SKM-1 treated with dmso at 0.1 percent for 144 hours (cell line): ENCODE measurements around the gene ADISSP.

Experiments
- DNase-seq: peaks from one replicate; lab custom pipeline; 2025; ENCODE audit not compliant: unreplicated experiment; lab: John Stamatoyannopoulos, UW

ADISSP gene

DNA sequence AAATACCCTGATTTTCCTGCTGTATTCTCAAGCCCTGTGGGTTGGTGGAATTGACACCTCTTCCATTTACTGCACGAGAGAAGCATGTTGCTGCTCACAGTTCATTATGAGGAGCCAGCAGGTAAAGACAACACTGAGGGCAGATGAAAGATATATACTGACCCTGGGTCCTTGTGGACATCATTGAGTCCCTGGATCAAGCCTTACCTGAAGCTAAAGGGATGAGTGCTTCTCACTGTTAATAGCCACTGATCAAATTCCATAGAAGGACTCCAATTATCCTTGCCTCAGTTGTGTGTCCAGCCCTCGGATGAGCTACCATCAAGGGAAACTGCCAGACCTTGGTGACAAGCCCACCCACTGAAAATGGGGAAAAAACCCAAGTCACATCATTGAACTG lies 47.5 kb downstream of the ADISSP start:
- DNase-seq, result no peak

DNA sequence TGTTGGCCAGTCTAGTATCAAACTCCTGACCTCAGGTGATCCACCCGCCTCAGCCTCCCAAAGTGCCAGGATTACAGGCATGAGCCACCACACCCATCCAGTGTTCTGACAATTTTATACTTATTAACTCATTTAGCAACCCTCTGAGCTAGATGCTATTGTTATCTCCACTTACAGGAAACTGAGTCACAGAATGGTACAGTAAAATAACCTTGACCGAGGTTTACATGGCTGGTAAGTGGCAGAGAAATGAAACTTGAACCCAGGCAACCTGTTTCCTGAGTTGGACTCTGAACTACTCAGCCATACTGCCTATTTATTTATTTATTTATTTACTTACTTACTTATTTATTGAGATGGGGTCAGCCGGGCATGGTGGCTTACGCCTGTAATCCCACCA lies 48.5 kb downstream of the ADISSP start:
- no peak for DNase-seq

DNA sequence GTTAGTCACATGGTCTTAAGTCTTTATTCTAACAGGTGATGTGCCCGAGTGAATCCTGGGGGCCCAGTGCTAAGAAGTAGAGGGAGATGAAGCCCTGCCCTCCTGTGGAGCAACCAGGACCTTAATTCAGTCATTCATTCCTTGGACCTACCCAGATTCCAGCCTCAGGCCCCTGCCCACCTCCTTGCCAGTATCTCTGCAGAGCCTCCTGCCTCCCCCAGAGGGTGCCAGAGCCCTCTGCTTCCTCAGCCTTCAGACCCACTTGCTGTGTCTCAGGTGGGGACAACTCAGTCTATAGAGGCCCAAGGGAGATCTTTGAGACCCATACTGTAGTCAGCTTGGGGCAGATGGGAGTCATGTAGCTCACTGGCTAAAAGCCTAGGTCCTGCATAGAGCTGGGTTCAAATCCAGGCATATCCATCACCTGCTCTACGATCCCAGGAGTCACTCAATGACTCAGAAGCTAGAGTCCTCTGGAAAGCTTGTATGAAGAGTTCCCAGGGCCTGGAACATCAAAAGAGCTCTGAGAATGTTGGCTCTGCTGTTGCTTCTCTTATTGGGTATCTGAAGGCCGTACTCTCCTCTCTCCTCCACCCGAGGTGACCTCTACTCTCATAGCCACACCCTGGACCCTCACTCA lies 51.2 kb downstream of the ADISSP start:
- peak; percentile 1 for DNase-seq

DNA sequence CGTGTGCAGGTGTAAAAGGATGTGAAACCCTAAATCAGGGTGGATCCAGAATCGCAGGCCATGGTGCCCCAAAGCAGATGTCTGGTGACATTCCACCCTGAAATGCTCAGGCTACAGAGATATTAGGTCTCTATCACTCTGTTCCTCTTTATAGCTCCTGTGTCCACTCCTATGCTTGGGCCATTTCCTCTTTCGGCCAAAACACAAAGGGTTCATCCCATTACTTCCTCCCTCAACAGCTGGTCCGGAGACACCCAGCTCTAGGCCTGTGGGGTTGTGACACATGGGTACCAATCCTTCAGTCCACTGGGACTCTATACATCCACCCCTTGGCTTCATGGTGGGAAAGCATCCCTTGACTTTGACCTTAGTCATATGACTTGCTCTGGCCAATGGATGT lies 53.5 kb downstream of the ADISSP start:
- peak; percentile 7 for DNase-seq

DNA sequence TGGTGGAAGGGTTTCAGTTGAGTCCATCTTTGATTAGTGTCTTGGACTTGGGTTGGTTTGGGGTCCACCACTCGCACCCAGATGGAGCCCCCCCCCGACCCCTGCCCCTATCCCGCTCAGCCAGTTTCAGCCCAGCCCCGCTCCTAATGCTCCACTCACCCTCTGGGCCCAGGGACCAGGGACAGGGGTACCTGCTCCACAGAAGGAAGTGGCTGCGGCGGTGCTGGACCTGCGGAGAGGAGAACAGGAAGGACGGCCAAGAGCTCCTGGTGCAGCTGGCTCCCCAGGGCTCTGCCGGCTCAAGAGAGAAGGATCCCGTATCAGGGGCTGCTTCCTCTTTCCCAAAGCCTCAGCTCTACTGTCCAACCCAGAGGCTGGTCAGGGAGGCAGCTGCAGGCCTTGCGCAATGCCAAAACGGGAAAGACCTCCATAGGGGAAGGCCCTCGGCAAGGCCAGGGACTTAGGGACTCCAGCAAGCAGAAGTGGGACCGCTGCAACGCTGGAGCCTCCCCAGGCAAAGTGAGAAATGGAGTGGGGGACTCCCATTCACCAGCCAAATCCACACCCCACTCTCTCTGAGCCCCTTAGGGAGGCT lies 55.2 kb downstream of the ADISSP start, which contains the start of gene SIGLEC1:
TSS of gene SIGLEC1 (minus strand) at position 322 of the 595 bp plus-strand sequence. CDS start 5,472 bp downstream, outside the sequence.
- DNase-seq, result peak; percentile 60

DNA sequence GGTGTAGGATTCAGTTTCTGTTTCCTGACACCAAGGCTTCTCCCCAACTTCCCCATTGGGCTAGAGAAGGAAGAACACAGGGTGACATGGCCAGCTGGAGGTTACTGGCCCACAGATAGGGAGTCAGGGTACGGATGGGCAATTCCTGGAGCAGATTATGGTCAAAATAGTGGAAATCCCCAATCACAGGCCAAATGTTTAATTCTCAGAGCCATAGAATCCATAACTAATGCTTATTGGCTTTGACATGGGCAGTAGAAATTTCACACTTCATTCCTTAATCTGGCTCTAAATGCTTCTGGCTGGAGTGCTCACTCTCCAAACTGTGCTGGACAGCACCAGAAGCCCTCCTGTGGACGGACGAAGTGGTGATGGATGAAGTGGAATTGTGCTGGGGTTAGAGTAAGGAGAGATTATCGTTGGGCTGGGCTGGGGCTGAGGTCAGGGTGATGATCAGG lies 56.0 kb downstream of the ADISSP start:
- no peak for DNase-seq

DNA sequence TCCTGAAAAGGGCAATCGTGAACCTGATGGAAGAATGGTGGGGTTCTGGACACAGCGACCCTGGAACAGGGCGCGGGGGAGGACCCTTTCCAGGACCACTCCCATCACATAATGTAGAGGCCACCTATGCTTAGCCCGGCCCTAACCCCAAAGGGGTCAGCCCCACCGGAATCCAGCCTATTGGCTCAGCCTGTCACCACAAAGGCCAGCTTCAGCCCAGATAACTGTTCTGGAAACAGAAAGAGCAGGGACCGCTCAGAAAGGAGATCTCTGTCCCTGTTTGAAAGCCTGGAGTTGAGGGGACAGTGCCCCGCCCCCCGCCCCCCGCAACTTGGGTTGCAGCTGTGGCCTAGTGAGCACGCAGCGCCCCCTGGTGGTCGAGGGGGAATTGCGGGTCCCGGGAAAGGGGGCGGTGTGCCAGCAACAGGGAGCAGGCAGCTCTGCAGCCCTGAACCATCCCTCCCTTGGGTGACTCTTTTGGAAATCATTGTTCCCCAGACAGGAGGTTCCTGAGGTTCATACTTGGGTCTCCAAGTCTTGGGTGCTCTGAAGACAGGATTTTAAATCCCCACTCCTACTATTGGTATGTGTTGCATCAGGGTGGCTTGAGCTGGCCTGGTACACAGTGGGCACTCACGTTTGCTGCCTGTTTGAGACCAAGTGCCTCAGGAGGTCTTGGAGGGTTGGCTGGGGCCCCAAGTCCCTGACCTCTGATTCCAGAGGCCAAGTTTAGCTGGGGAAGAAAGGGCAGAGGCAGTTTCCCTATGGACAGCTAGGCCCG lies 56.7 kb downstream of the ADISSP start:
- DNase-seq, result no peak

DNA sequence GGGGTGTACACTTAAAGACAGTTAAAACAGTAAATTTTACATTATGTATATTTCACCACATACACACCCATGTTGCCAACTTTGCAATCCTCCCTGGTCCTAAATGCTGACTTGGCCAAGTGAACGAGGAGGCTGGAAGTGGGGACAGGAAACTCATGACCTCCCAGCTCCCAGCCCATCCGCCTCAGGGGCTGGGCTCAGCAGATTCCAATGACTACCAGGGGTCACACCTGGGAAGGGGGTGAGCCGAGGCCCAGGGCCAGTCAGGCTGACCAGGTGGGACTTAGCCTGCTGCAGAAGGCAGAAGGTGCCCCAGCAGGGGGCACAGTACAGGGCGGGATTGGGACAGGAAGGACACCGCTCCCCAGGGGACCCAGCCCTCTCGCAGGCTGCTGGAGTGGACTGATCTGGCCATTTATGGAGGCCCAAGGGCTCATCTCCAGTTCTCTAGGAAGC lies 57.5 kb downstream of the ADISSP start:
- no peak for DNase-seq

DNA sequence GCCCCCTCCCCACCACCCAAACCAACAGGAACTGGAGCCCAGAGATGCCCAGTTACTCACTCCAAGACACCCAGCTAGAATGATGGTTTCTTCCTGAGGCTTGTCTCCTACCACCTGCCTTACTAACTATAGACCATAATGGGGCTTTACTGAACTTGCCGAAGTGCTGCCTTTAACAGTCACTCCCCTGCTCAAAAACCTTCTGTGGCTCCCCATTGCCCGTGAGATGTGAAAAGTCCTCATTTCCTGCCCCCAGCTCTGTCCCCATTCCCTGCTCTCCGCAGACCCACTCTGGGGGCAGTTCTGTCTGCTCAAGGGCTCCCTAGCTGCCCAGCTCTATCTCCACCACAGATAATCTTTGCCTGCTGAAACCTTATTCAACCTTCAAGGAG lies 60.0 kb downstream of the ADISSP start:
- no peak for DNase-seq

DNA sequence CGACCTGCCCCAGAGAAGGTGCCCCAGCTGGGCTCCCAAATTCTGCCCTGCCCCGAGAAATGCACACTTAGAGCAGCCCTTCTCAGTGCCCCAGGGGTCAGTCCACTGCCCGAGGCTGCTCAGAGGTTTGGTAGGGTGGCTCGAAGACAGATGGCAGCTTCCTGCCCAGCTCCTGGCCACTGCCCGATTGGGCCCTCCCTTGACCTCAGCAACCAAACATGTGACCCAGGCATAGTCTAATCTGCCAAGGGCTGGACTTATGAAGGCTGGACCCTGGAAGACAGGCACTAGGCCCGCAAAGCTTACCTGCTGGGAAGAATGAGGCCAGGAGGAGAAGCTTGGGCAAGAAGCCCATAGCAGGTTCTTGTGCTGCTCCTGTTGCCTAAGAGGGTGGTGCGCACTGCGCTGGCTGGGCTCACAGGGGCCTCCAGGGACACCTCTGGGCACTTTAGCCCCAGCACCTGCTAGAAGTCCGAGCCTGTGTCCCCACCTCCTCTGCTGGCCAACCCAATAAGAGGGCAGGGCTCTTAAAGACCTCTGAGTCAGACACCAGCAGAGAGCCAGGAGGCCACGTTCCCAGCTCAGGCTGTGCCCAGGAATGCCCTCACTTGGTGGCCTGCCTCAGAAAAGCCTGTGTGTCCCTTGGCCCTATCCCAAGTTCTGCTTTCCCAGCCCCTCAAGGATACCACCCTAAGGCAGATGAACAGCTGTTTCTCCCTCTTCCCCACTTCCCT lies 60.6 kb downstream of the ADISSP start:
- DNase-seq, result no peak

DNA sequence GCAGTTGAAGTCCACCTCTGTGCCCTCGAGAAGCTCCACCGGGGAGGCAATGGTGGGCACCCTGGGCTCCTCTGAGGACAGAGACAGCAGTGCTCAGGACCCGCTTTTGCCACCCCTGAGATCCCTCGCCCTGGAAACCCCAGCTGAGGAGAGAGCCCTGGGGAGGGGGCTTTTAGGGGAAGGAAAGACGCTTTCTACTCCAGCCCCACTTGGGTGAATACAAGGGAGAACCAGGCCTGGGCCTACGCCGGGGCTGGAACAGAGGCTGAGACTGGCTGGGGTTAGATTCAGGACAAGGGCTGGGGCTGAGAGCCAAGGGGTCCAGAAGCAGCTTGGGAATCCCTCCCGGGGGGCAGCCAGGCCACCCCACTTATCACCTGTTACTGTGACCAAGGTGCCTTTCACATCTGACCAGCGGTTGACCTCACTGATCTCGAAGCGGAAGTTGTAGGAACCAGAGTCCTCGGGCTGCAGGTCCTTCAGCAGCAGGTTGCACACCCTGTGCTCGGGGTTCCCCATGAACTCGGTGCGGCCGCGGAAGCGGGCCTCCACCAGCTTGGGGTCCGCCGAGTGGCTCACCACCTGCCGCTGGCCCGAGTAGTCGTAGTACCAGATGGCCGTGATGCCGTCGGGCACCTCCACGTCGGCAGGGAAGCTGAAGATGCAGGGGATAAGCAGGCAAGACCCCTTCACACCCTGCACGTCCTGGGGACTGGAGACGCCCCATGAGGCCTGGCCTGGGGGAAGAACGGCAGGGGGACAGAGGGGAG lies 61.4 kb downstream of the ADISSP start:
- DNase-seq, result no peak

DNA sequence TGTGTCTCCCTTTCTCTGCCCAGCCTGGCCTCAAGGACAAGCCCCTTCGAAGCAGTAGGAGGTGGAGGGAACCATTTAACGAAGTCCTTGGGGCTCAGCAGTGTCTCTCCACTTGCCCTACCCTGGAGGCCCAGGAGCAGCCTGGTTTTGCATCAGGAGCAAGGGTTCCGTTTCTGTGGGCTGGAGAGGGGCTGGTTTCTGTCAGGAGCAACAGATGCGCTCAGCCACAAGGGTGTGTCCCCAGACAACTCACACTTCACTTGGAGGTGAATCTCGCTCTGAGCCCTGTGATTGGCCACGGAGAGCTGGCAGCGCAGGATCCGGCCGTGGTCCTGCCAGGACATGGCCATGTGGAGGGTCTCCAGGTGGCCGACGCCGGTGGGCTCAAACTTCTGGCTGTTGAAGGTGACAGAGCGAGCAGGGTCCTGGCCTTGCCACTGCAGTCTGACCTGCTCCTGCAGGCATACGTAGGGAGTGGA lies 62.0 kb downstream of the ADISSP start:
- DNase-seq, result no peak

DNA sequence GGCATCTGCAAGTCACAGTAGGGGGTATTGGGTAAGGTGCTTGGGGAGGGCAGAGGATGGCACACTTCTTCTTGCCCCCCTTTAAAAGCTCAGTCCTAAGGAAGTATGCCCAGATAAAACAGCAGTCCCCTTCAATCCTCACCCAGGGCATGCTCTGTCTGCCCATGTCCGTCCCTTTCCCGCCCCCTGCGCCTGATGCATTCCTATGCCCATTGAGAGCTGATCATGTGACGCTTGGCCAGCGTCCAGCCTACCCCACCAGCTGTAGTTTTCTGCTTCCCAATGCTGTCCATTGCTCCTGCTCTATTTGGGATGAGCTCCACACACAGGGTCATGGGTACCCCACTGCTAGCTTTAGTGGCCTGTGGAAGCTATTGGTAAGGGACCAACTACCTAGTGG lies 63.5 kb downstream of the ADISSP start:
- no peak for DNase-seq
